ENCODE measurements around the gene DDX31. TPM values are rescaled to one million over a fixed set of nuclear protein-coding genes. Genes with fewer than 3 reads are reported as not detected.
A peak's percentile ranks its signal among the peaks of the same experiment; 100 is the strongest.

DDX31 gene
- total and polyA plus RNA-seq, 2 experiments from 2014 or later, result 7.3 to 13.1 TPM

DNA sequence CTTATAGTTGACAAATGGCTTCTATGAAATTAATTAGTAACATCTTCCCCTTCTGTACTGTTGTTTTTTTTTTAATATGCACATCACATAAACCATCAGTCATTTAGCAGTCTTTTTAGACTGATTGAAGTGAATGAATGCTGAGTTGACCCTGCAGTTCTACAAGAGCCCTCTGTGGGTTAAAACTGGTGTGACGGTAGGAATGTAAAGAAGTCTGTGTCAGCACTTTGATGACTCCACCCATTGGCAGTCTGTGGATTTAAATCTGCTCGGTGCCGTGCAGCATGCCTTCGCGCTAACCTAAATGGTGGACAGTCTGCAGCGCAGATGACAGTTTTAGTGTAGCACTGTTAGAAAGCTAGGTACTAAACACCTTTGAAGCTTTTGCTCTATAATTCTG is 3.6 kb upstream of the DDX31 start:
- TF ChIP-seq EZH2phosphoT487 (IDR thresholded peaks at IDR 0.05; ENCODE audit: low read depth, severe bottlenecking, unreplicated experiment), result no peak
- no peak for TF ChIP-seq EZH2 (IDR thresholded peaks at IDR 0.05; ENCODE audit: borderline replicate concordance)
- TF ChIP-seq, protein P1, sequence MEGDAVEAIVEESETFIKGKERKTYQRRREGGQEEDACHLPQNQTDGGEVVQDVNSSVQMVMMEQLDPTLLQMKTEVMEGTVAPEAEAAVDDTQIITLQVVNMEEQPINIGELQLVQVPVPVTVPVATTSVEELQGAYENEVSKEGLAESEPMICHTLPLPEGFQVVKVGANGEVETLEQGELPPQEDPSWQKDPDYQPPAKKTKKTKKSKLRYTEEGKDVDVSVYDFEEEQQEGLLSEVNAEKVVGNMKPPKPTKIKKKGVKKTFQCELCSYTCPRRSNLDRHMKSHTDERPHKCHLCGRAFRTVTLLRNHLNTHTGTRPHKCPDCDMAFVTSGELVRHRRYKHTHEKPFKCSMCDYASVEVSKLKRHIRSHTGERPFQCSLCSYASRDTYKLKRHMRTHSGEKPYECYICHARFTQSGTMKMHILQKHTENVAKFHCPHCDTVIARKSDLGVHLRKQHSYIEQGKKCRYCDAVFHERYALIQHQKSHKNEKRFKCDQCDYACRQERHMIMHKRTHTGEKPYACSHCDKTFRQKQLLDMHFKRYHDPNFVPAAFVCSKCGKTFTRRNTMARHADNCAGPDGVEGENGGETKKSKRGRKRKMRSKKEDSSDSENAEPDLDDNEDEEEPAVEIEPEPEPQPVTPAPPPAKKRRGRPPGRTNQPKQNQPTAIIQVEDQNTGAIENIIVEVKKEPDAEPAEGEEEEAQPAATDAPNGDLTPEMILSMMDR (IDR thresholded peaks at IDR 0.05; ENCODE audit: poor library complexity), result no peak
- Histone ChIP-seq H3K4me2 (peak overlapping the region; percentile 96), H3K9me2 (replicated peaks; ENCODE audit: insufficient read depth) (no peaks in the 10 kb centered on the region), H3K4me1 (ENCODE audit: insufficient read depth) (peaks cover 23% of the 10 kb centered on the region), H3K27me3 (no peaks in the 10 kb centered on the region), H3K27ac (no peak overlapping the region), H3K79me2 (peaks cover 88% of the 10 kb centered on the region), H2AFZ (no peak overlapping the region), H3K9me3 (ENCODE audit: low read depth) (no peaks in the 10 kb centered on the region), H4K20me1 (ENCODE audit: insufficient read depth, poor library complexity, severe bottlenecking) (peaks cover 42% of the 10 kb centered on the region), H3K36me3 (replicated peaks; ENCODE audit: insufficient read depth, low read depth) (no peaks in the 10 kb centered on the region), H3K4me3 (no peak overlapping the region)
- WGBS (ENCODE audit: low lambda C conversion rate, missing lambda C conversion rate), result 51% methylated on average over 6 of the region's 6 CpGs
- DNase-seq (ENCODE audit: low spot score), result peak; percentile 60

DNA sequence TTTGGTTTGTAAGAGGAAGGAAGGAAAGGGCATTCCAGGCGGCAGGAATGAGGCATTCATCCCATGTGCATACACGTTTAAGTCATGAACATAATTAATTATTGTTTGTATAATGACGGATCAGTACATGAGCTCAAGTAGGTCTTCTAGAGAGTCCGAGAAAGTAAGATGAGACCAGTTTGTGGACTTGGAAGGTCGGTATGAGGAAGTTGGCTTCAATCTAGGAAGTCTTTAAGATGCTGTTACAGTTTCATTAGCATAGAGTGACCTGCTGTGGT is 2.6 kb upstream of the DDX31 start:
- 80% methylated on average over 5 of the region's 5 CpGs for WGBS (ENCODE audit: low lambda C conversion rate, missing lambda C conversion rate)
- Histone ChIP-seq H2AFZ (no peak overlapping the region), H3K4me3 (peak overlapping the region; percentile 99), H3K27me3 (no peaks in the 10 kb centered on the region), H3K36me3 (replicated peaks; ENCODE audit: insufficient read depth, low read depth) (no peaks in the 10 kb centered on the region), H4K20me1 (ENCODE audit: insufficient read depth, poor library complexity, severe bottlenecking) (peaks cover 36% of the 10 kb centered on the region), H3K79me2 (peaks cover 88% of the 10 kb centered on the region), H3K27ac (no peak overlapping the region), H3K4me2 (peak overlapping the region; percentile 96), H3K4me1 (ENCODE audit: insufficient read depth) (peaks cover 24% of the 10 kb centered on the region), H3K9me3 (ENCODE audit: low read depth) (no peaks in the 10 kb centered on the region), H3K9me2 (replicated peaks; ENCODE audit: insufficient read depth) (no peaks in the 10 kb centered on the region)
- TF ChIP-seq EZH2 (IDR thresholded peaks at IDR 0.05; ENCODE audit: borderline replicate concordance) (no peak), EZH2phosphoT487 (IDR thresholded peaks at IDR 0.05; ENCODE audit: low read depth, severe bottlenecking, unreplicated experiment) (no peak)
- TF ChIP-seq, protein P1 (IDR thresholded peaks at IDR 0.05; ENCODE audit: poor library complexity), result no peak
- DNase-seq (ENCODE audit: low spot score), result no peak

DNA sequence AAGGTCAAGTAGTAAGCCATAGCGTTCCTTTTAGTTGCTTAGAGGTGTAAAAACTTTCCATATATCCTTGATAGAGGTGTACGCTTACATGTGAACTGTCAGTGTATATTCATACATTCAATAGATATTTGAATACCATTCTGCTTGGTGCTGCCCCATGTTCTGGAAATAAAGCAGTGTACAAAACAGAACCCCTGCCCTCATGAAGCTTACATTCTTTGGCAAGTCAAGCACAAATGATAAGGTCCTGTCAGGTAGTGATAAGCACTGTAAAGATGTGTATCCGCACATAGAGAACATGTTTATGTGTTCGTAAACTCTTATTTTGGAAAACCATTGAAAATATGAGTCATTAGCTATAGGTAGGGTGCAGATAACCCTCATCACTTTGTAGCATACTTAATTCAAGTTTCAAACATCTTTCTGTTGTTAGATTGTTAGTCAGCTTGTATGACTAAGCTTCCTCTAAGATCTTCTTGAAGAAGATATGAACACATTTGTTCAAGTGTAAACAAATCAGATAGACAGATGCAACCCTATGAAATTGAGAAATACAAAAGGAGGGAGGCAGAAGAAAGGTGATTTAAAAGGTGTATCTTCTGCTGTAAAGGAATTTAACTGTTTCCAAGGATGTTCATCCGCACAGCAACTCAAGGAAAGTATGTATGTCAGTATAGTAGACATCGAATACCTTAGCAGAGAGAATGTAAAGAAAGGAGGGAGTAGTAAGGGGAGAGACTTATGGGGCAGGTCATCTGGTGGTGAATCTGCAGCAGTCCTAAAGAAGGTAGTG is 2.0 kb upstream of the DDX31 start:
- H3K9me2 ChIP-seq (replicated peaks; ENCODE audit: insufficient read depth), result no peaks in the 10 kb centered on the region
- peak overlapping the region; percentile 99 for H3K4me3 ChIP-seq
- H3K27ac ChIP-seq, result peak overlapping the region; percentile 99
- 80% methylated on average over 6 of the region's 6 CpGs for WGBS (ENCODE audit: low lambda C conversion rate, missing lambda C conversion rate)
- H3K79me2 ChIP-seq, result peaks cover 88% of the 10 kb centered on the region
- H3K9me3 ChIP-seq (ENCODE audit: low read depth), result no peaks in the 10 kb centered on the region
- no peak for DNase-seq (ENCODE audit: low spot score)
- no peaks in the 10 kb centered on the region for H3K36me3 ChIP-seq (replicated peaks; ENCODE audit: insufficient read depth, low read depth)
- no peak for TF ChIP-seq EZH2phosphoT487 (IDR thresholded peaks at IDR 0.05; ENCODE audit: low read depth, severe bottlenecking, unreplicated experiment)
- no peak for TF ChIP-seq EZH2 (IDR thresholded peaks at IDR 0.05; ENCODE audit: borderline replicate concordance)
- TF ChIP-seq, protein P1 (IDR thresholded peaks at IDR 0.05; ENCODE audit: poor library complexity), result no peak
- H3K4me2 ChIP-seq, result peak overlapping the region; percentile 96
- no peaks in the 10 kb centered on the region for H3K27me3 ChIP-seq
- H3K4me1 ChIP-seq (ENCODE audit: insufficient read depth), result peaks cover 24% of the 10 kb centered on the region
- H2AFZ ChIP-seq, result no peak overlapping the region
- H4K20me1 ChIP-seq (ENCODE audit: insufficient read depth, poor library complexity, severe bottlenecking), result peaks cover 30% of the 10 kb centered on the region

Measured in hepatocyte (in vitro differentiated cells).